Nucleus accumbens (tissue), 56 donors: ENCODE data around the gene VAV2.
"Not testable (repeated sequence)": the region's sequence is repeated elsewhere in the genome, so short reads cannot be mapped to it uniquely, and the experiment has no call there.

ENCODE experiments used
- DNase-seq, 56 donors: peaks; one replicate each; lab custom pipeline; 2025; lab: John Stamatoyannopoulos, UW

VAV2 gene

GRCh38 chr9:133923608-133924007 lies 68.5 kb downstream of the VAV2 start:
- not testable (repeated sequence) for DNase-seq

DNA sequence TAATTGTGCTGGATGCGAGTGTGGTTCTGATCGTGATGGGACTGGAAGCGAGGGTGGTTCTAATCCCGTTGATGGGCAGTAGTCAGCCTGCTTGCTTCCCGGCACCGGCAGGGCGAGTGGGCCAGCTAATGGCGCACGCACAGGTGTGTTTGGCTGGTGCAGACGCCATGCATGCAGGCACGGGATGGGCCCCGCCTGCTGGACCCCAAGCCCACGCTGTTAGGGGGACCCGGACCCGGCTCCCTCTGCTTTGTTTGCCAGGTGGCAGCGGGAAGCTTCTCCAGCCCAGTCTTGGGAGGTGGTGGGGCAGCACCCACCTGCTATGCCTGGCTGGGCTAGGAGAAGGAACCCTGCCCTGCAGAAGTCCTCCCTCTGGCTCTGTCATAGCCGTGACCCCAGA lies 70.3 kb downstream of the VAV2 start:
- DNase-seq = no peak

- no peak for DNase-seq
Observed at GRCh38 chr9:133920471-133920870, 71.7 kb downstream of the VAV2 start.

DNA sequence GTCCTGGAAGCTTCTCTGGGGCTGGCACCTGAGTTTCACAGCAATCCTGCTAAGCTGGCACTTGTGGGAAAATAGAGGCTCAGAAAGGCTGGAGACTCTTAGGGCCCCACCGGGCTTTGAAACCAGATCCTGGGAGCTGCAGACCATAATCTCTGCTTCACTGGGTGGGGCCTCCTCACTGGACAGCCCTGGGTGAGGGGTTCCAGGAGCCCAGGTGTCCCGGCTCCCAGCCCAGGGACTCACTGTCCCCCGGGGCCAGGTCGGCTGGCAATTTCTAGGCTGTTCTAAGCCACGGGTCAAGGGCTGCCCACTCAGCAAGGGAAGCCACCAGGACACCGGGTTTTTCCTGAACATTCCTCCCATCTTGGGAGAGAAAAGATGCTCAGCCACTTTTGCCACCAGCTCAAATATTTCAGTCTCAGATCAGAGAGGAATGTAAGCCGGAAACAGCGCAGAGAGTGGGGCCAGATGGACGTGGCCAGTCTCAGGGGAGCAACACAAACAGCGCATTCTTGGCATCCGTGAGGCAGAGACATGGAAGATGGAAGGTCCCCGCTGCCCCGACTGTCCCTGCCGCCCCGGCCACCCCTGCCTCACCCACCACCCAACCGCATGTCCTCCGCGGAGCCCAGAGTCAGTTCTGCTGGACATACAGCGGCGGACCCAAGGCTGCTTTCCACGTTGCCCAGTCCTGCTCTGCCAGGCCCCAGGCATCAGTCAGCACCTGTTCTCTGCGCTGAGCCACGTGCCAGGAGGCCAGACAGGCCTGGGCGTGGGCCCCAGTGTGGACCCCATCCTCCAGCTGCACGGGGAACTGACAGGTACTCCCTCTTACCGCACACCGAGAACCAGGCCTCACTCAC lies 72.6 kb downstream of the VAV2 start:
- DNase-seq = no peak

- peak in 17 of 56 donors; percentile 7 to 54 (median 25) for DNase-seq
Observed at GRCh38 chr9:133918111-133918813, 73.9 kb downstream of the VAV2 start.

GRCh38 chr9:133917375-133917774 lies 74.7 kb downstream of the VAV2 start:
- no peak for DNase-seq

DNA sequence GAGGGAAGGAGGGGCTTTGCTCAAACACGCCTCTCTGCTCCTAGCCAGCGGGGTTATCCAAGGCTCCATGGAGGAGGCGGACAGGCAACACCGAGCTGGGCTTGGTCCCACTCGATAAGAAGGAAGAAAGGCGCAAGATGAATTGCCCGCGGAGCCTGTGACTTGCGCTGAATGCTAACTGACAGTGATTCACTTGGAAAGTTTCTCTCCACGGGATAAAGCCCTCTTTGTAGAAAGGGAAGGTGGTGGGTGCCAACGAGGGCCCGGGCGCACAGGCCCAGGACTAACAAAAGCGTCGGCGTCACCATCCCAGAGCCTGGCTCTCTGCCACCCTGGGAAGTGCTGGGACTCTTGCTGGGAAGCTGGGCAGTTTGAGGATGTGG lies 76.0 kb downstream of the VAV2 start:
- DNase-seq = peak in 53 of 56 donors; percentile 27 to 89 (median 74)

- DNase-seq = no peak
Observed at GRCh38 chr9:133915534-133916158, 76.5 kb downstream of the VAV2 start.

DNA sequence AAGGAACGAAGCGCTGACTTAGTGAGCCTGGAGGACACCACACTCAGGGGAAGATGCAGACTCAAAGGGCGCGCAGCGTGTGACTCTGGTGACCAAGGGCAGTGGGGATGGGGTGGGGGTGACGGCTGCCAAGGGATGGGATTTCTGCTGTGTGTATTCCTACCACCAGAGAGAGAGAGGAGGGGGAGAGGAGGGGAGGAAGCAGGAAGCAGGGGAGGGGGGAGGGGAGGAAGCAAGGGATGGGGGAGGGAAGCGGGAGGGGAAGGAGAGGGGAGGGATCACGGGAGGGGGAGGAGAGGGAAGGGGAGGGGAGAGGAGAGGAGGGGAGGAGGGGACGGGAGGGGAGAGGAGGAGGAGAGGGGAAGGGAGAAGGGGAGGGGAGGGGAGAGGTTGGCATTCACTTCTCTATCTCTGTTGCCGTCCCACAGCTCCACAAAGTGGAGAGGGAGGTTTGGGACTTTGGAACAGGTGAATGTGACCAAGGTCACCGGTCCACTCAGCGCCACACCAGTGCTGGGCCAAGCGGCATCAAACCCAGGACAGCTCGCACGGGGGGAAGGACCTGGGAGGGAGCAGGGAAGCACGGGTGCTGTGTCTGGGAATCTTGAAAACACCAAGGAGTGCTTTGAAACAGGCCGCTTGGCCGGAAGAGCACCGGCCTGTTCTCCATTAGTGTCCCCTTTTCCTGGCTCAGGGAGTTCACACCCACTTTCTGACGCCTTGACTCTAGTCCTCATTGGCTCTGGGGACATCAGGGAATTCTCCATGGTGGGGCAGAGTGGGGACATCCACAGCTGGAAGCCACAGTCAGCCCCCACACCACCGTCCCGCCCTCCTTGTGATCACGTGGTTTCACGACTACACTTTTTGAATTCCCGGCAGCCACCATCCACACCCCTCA lies 77.4 kb downstream of the VAV2 start:
- DNase-seq = peak in 3 of 56 donors; percentile 7 to 41 (median 9)

DNA sequence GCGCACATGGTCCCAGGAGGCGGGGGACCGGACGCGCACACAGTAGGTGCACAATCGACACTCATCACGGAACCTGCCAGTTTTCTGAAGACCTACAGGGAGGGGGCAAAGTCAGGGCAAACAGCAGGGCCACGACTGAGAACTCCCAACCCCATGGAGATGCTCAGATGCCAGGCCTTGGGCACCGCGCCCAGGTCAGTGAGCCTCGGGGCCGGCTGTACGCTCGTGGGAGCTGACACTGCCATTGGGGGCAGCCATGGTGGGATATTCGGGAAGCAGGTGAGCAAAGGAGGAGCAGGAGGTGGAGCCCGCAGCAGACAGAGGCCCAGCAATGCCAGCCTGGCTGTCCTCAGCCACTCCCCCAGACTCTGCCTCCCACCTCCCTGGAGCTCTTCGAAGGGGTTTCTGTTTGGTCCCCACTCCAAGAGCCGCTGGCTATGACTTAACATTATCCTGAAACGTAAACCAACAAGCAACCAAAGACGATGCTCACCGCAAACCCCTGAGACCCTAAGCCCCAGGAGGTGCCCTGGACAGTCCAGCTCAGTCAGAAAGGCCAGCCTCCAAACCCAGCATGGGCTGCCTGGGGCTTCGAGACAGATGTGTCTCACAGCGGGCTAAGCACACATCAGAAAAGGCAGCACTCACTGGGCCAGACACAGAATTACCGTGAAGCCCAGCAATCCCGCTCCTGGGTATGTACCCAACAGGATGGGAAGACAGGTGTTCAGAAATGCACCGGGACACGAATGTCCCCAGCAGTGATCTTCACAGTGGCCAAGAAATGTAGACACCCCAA lies 78.4 kb downstream of the VAV2 start:
- DNase-seq = no peak

DNA sequence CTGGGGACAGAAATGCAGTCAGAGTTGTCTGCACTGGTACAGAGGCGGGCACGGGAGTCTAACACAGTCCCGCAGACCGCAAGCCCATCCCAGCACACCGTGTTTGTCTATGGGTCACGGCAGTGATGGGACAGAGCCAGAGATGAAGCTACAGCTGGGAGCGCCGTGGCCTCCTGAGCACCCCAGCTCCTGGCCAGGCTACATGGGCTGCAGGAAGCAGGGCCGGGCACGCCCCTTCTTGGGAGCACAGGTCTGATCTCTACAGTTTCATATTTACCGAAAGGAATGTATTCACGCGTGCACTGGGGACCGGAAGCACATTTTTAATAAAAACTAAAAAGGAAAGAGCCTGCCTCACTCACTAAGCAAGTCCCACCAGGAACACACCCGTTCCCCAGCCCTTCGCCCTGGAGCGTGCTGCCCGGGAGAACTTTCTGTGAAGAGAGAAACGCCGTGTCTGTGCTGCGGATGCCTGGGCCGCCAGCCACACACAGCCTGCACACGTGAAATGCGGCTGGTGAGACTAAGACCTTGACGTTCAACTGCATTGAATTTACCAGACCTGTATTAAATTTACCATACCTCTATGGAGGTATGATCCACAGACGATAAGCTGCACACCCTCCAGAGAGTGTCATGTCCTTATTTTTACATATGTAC lies 81.1 kb downstream of the VAV2 start:
- DNase-seq = no peak

GRCh38 chr9:133906932-133907910 lies 84.9 kb downstream of the VAV2 start:
- DNase-seq = peak in 11 of 56 donors; percentile 14 to 63 (median 33)

GRCh38 chr9:133906218-133906617 lies 85.9 kb downstream of the VAV2 start:
- no peak for DNase-seq

DNA sequence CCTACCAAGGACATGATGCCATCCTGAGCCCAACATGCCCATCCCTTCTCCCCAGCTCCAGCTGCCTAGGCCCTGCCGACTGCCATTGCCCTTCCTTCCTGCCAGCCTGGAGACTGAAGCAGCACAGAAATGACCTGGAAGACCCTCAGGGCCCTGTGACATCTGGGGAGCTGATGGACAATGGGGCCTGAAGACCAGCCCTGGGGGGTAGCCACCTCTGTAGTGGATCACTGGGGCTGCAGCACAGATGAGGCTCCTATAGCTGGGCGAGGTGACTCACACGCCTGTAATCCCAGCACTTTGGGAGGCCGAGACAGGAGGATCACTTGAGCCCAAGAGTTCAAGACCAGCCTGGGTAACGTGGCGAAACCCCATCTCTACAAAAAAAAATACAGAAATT lies 86.6 kb downstream of the VAV2 start:
- no peak for DNase-seq

DNA sequence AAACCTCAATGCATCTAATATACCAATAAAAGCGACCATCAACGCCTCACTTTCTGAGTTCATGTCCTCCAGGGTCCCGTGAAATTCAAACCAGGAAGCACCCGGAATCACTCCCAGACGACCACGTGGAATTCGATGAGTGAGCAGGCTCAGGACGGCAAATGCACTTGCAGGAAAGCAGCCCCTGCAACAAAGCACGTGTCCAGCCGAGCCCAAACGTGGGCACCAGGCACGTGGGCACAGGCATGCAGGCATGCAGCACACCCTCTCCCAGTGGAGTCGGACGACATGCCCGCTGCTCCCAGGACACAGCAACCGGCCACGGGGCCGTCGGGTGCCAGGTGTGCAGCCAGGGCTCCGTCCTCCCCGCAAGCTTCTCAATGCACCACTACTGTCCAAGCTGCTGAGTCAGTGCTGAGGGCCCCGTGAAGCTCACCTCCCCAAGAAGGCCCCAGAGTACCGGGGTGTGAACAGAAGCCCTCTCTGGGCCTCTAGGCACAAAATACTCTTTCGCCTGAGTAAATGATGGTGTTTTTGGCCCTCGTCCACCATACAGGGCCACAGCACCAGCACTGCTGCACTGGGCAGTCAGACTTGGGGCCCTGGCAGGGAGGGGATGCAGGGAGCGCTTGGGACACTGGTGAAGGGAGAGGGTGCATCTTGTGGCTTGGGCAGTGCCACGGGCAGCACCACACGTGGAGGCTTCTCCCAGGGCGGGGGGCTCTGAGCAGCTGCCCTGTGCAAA lies 87.6 kb downstream of the VAV2 start:
- DNase-seq = no peak

GRCh38 chr9:133901184-133901835 lies 90.8 kb downstream of the VAV2 start:
- DNase-seq = no peak
